ENCODE data around the gene MOGAT3.

- TF ChIP-seq CTCF (optimal IDR thresholded peaks at IDR 0.05 in 1 of 3, IDR thresholded peaks at IDR 0.05 in 1 of 3, conservative IDR thresholded peaks at IDR 0.05 in 1 of 3; ENCODE audit: extremely low read depth in 1 of 3, insufficient read depth in 2 of 3, low read length in 3 of 3): no peak
- TF ChIP-seq EZH2 (IDR thresholded peaks at IDR 0.05; ENCODE audit: low read length): no peak
Observed at GRCh38 chr7:101239951-101240220, 39.0 kb upstream of the MOGAT3 start.

Data from keratinocyte (primary cell).